Lower leg skin (tissue), 4 donors: ENCODE data around the gene ZEB2. TPM values are rescaled to one million over a fixed set of nuclear protein-coding genes. Genes with fewer than 3 reads are reported as not detected.

Experiments used
- DNase-seq, 2 donors: peaks; one replicate each; pipeline ENCODE4 v3.0.0-alpha.2; 2019; ENCODE audit warnings: low spot score in 2 of 2
- H3K4me3 ChIP-seq: fragments of 200-600 bp; sonication (generic); 2 replicates; pipeline ENCODE4 v1.5.1; 2017; ENCODE audit warnings: mild to moderate bottlenecking, low read depth; ENCODE audit not compliant: poor library complexity, severe bottlenecking
- CTCF ChIP-seq, 3 donors: fragments of 450-650 bp; IDR thresholded peaks; one replicate each; pipeline ENCODE4 v1.5.1; 2016; ENCODE audit warnings: antibody characterized with exemption in 3 of 3, mild to moderate bottlenecking in 3 of 3, moderate library complexity in 2 of 3
- POLR2A ChIP-seq, 2 donors: fragments of 450-650 bp; IDR thresholded peaks; one replicate each; pipeline ENCODE4 v1.6.1; 2016 to 2017; ENCODE audit warnings: antibody characterized with exemption in 2 of 2, mild to moderate bottlenecking in 1 of 2, moderate library complexity in 1 of 2
- WGBS, 2 donors: methylation state at CpG; one replicate each; pipeline ENCODE4 v1.1.5; 2018; 5-methylcytosine and 5-hydroxymethylcytosine counted together
- intact Hi-C: fragments of 100-400 bp; cut with DNase I; formaldehyde crosslinking; loops from one replicate; pipeline ENCODE4 v1.15.0; 2023; ENCODE audit warnings: low total_unique reads
- total RNA-seq, 4 donors: library from RNA; depleted of rRNA; stranded (reverse); fragments of >200 nt; gene quantifications; one replicate each; pipeline ENCODE4 v1.1.0, GENCODE V29; 2016

Gene ZEB2
- total RNA-seq, 4 donors from 2014 or later, result 13.8 to 38.8 (median 30.3) TPM

DNA sequence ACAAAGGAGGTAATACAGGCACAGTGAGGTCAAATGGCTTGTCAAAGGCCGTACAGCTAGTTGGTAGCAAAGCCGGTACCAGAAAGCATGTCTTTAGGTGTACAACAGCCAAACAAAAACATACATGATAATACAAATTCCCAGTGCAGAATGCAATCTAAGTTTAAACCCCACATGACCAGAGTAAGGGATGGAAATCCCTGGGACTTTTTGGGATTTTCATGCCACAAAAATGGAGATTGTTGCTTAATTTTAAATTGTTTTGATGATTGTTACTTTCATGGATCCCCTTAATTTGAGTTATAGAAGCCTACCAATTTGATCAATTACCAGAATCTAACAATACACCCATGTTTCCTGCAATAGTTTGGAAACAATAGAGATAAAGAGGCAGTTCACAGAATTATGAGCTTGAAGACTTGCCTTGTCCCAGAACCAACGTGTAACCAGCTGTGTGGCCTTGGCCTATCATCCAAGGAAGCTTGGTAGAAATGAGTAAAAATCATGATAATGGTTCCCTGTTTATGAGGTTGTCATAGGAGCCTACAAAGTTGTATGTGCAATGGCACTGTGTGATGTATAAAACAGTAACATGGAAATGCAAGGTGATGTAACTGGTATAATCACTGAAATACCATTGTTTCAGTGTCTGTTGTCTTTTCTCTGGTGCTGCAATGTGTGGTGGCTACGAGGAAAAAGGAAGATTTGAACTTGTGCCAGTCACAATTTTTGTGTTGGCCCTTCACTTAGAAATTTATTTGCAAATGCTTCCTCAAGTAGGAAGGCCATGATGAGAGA, 85.3 kb downstream of the ZEB2 start:
- H3K4me3 ChIP-seq, result no peak overlapping the region
- intact Hi-C loops, result no loop called here
- no peak for TF ChIP-seq CTCF (IDR thresholded peaks at IDR 0.05)
- no peak for TF ChIP-seq POLR2A (IDR thresholded peaks at IDR 0.05)
- DNase-seq, result no peak
- 79 to 83% methylated on average over 4 of the region's 4 CpGs for WGBS, 2 donors

- DNase-seq, result no peak
- intact Hi-C loops, result no loop called here
- TF ChIP-seq POLR2A (IDR thresholded peaks at IDR 0.05), result no peak
- TF ChIP-seq CTCF (IDR thresholded peaks at IDR 0.05), result no peak
- 58 to 60% methylated on average over 1 of the region's 1 CpG for WGBS, 2 donors
- H3K4me3 ChIP-seq, result no peak overlapping the region
Measured at GRCh38 chr2:144432921-144433320, 87.0 kb downstream of the ZEB2 start.

DNA sequence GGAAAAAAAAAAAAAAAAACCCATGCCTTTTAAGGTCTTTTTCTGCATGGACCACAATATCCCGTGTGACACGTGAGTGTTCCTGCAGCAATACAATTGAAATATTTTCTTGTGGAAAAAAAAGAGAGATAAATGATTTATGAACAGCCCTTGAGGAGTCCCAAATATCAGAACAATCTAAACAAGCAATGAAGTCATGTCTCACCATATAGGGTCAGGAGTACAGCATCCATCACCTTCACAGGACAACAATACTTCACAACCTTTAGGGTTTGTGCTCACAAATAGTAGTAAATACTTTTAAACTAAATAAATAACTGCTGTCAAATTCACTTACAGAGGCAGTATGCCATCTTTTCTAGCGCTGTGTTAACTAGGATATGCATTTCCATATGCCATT, 87.9 kb downstream of the ZEB2 start:
- intact Hi-C loops, result no loop called here
- TF ChIP-seq CTCF (IDR thresholded peaks at IDR 0.05), result no peak
- TF ChIP-seq POLR2A (IDR thresholded peaks at IDR 0.05), result no peak
- WGBS, 2 donors, result 68 to 71% methylated on average over 3 of the region's 3 CpGs
- H3K4me3 ChIP-seq, result no peak overlapping the region
- no peak for DNase-seq

DNA sequence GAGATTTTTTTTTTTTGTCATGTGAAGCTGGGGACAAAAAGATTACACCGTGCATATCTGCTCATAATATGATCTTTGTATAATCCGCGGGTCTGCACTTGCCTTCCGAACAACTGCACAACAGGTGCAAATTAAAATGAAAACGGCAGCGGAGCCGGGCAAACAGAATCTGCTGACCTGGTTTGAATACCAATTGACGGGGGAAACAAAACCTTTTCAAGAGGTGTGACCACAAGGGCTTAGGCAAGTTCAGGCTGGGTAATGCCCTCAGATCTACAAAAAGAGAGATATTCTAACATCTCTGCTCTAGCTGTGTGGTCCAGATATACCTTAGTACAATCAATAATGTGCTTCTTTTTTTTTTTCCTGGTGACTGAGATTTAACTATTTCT, 88.5 kb downstream of the ZEB2 start:
- TF ChIP-seq POLR2A (IDR thresholded peaks at IDR 0.05) (no peak), CTCF (IDR thresholded peaks at IDR 0.05) (no peak)
- DNase-seq, result no peak
- intact Hi-C loops, result no loop called here
- no peak overlapping the region for H3K4me3 ChIP-seq
- WGBS, 2 donors, result 44 to 49% methylated on average over 8 of the region's 8 CpGs

DNA sequence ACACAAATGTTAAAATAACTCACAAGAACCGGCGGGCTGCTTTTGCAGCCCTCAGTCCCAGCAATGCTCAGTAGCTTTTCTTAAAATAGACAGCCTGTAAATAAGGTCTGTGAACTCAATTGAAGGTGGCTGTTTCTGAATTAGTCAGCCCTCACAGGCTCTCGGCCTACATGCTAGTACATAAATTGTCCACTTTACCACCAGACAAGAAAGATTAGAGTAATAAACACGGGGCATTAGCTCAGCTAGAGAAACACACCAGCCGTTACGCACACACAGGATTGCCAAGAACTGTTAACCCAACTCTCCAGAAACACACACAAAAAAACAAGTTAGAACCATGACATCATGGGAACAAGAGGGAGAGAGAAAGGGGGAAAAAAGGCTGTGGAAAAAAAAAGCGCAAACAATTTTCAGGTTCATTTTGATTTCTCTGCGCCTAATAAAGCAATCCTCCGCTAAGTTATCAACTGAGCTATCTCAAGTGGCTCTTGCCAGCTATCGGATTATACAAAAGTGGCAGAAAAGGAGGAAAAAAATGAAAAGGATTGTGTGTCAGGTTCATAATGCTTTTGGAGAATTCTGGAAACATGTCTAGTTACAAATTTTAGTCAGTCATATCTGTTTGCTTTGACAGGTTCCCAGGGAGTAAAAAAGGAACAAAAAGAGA, 89.1 kb downstream of the ZEB2 start:
- H3K4me3 ChIP-seq, result no peak overlapping the region
- intact Hi-C loops, result no loop called here
- 67 to 71% methylated on average over 10 of the region's 10 CpGs for WGBS, 2 donors
- TF ChIP-seq POLR2A (IDR thresholded peaks at IDR 0.05) (no peak), CTCF (IDR thresholded peaks at IDR 0.05) (no peak)
- DNase-seq, result no peak
